HG02840 (cell line): ENCODE results near the gene RALBP1.
"Not testable (repeated sequence)": the region's sequence is repeated elsewhere in the genome, so short reads cannot be mapped to it uniquely, and the experiment has no call there.

ENCODE experiments used
- ATAC-seq: cut with Tn5 transposase; IDR thresholded peaks from one replicate; pipeline ENCODE4 v1.9.1; 2021; ENCODE audit warnings: mild to moderate bottlenecking, moderate library complexity, moderate number of reproducible peaks; ENCODE audit not compliant: unreplicated experiment, low FRiP score

The RALBP1 gene

GRCh38 chr18:9453283-9453682, 22.0 kb upstream of the RALBP1 start:
- ATAC-seq: no peak

- no peak for ATAC-seq
Measured at GRCh38 chr18:9454061-9454703, 21.1 kb upstream of the RALBP1 start.

GRCh38 chr18:9455718-9456511, 19.4 kb upstream of the RALBP1 start:
- no peak for ATAC-seq

DNA sequence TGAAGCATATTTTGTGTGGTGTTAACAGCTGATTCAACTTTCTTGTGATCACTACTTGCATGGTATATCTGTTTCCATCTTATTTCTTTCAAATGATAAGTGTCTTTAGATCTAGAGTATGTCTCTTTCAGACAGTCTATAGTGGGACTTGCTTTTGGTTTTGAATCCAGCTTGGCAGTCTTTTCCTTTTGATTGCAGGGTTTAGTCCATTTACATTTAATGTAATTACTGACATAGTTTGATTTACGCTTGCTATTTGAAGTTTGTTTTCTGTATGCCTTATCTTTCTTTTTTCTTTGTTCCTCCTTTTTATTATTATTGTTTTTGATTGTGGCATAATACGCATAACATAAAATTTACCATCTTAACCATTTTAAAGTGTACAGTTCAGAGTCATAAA, 9.2 kb upstream of the RALBP1 start:
- ATAC-seq: no peak

GRCh38 chr18:9466846-9467245, 8.5 kb upstream of the RALBP1 start:
- no peak for ATAC-seq

- ATAC-seq: no peak
Measured at GRCh38 chr18:9468998-9469397, 6.3 kb upstream of the RALBP1 start.

- no peak for ATAC-seq
Measured at GRCh38 chr18:9469685-9470084, 5.6 kb upstream of the RALBP1 start.

GRCh38 chr18:9474108-9474982, 968 bp upstream of the RALBP1 start:
- ATAC-seq: no peak

DNA sequence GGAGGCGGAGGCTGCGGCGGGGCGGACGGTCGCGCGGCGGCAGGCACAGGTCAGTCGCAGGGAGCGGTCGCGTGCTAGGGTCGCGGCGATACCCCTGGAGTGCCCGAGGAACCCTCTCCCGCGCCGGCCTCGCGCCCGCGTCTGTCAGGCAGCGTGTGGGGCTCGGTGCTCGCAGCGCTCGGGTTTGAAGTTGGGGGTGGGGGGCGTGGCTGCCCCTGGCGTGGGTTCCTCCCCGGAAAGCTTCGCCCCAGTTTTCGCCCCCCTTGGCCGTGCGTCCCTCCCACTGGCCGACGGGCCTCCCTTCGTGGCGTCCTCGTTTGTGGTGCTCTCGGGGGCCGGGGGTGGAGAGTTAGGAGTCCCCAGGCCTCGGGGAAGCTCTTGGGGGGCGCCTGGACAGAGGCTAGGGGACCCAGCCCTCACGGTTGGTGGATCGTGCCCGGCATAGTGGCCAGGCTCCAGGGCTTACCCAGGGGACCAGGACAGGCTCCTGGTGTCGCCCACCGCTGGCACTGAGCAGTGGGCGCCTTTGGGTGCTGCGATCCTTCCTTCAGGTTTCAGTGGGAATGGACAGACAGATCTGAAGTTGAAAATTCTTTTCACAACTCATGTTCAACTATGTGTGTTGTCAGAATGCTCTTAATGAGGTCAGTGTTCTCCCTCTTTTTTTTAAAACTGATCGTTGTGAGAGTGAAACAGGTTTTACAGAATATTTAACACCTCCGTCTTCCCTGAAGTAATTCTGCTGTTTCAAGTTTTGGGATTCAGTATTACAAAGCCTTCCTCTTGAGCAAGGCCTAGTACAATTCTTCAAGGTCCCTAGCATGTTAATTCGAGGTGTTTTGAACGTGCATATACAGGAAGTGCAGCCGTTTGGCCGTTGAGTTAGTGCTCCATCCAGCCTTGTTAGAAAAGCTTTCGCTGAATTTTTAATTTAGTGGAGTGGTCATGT, 604 bp downstream of the RALBP1 start:
- peak; percentile 25 for ATAC-seq

- not testable (repeated sequence) for ATAC-seq
Measured at GRCh38 chr18:9476949-9477348, 1.6 kb downstream of the RALBP1 start.

DNA sequence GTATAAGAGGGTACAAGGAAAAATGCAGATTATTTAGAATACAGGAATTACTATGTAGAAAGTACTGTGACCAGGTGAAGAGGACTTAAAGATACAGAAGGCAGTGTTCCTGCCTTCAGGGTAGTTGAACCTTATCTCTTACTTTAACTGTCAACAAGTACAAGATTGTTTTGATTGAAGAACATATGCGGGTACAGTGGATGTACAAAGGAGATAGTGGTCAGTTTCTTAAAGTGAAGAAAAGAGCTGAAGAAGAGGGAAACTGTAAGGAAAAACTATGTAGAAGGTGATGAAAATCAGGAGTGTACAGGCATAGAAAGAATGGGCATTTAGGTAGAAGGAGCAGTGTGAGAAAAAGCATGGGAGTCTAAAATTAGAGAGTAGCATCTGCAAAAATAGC, 2.2 kb downstream of the RALBP1 start:
- ATAC-seq: no peak

DNA sequence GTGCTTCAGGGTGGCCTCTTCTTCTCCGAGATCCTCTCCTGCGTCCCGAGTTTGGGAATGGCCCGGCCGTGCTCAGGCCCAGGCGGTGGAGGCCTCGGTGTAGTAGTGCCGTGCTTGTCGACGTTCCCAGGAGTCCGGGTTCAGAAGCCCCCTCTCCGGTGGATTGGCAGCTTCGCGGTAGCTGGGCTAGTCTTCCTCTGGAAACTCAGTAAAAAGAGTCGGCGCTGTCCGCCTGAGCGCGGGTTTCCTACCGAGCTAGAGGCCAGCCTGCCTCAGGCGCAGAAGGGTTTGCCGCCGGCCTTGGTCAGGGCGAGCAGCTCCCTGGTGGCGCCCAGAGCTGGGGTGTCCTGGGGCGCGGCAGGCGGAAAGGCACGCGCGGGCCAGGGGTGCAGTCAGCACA, 3.2 kb downstream of the RALBP1 start:
- no peak for ATAC-seq

DNA sequence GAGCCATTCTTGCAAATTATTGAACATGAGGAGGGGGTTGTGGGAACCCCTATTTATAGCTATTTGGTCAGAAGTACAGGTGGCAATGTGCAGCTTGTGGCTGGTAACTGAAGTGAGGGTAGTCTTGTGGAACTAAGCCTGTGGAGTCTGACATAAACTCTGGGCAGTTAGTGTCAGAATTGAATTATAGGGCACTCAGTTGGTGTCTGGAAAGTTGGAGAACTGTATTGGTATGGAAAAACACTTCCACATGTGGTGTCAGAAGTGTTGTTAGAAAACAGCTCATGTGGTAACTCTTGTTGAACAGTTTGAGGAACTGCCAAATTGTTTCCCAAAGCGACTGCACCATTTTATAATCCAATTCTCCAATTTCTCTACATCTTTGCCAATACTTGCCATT, 7.5 kb downstream of the RALBP1 start:
- no peak for ATAC-seq

GRCh38 chr18:9483526-9483925, 8.2 kb downstream of the RALBP1 start:
- ATAC-seq: no peak

DNA sequence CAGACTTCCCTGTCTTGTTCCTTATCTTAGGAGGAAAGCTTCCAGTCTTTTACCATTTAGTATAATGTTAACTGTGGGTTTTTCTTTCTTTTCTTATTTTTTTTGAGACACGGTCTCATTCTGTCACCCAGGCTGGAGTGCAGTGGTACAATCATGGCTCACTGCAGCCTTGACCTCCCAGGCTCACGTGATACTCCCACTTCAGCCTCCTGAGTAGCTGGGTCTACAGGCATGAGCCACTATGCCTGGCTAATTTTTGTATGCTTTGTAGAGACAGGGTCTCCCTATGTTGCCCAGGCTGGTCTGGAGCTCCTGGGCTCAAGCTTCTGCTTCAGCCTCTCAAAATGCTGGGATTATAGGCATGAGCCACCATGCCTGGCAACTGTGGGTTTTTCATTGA, 9.5 kb downstream of the RALBP1 start:
- not testable (repeated sequence) for ATAC-seq

GRCh38 chr18:9488538-9488937, 13.2 kb downstream of the RALBP1 start:
- no peak for ATAC-seq

- ATAC-seq: peak; percentile 84
Measured at GRCh38 chr18:9494778-9495331, 19.5 kb downstream of the RALBP1 start.

GRCh38 chr18:9495465-9495864, 20.2 kb downstream of the RALBP1 start:
- no peak for ATAC-seq

DNA sequence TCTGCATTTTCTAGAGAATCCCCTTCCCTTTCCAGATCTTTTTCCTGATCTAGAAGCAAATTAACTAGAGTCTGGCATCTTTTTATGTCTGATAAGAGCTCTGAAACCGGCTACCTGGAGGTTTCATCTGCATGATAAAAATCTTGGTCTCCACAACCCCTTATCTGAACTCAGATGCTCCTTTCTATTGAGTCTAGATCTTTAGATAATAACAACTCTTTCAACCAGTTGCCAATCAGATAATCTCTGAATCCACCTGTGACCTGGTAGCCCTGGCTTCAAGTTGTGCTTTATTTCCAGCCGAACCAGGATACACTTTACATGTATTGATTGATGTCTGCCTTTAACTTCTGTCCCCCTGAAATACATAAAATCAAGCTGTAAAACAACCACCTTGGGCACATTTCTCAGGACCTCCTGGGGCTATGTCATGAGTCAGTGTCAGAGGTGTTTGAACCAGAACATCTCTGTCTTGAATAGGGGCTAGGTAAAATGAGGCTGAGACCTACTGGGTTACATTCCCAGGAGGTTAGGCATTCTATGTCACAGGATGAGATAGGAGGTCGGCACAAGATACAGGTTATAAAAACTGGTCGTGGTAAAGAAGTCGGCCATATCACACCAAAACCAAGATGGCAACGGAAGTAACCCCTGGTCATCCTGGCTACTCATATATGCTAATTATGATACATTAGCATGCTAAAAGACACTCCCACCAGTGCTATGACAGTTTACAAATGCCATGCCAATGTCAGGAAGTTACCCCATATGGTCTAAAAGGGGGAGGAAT, 20.8 kb downstream of the RALBP1 start:
- no peak for ATAC-seq
